Activated T-helper 17 cell treated with anti-CD3 and anti-CD28 coated beads, Interleukin-2, amount 50 U/mL, for 72 hours (primary cell): ENCODE results near the gene JAZF1. TPM values are rescaled to one million over a fixed set of nuclear protein-coding genes. Genes with fewer than 3 reads are reported as not detected.
"Not testable (repeated sequence)": the region's sequence is repeated elsewhere in the genome, so short reads cannot be mapped to it uniquely, and the experiment has no call there.

Source experiments
- ATAC-seq: fragments of 150-1000 bp; cut with Tn5 transposase; replicated peaks from 2 replicates; pipeline ENCODE4 v1.10.0; 2021; ENCODE audit warnings: mild to moderate bottlenecking, moderate library complexity
- H3K27ac Mint-ChIP-seq: one replicate; pipeline ENCODE4 v1.8.0; 2022; ENCODE audit warnings: mixed read lengths
- H3K27me3 Mint-ChIP-seq: one replicate; pipeline ENCODE4 v1.8.0; 2022; ENCODE audit warnings: mixed read lengths
- H3K36me3 Mint-ChIP-seq: one replicate; pipeline ENCODE4 v1.8.0; 2022; ENCODE audit warnings: low read depth, mild to moderate bottlenecking, mixed read lengths
- H3K4me1 Mint-ChIP-seq: one replicate; pipeline ENCODE4 v1.8.0; 2022; ENCODE audit warnings: mixed read lengths
- H3K4me3 Mint-ChIP-seq: one replicate; pipeline ENCODE4 v1.8.0; 2022; ENCODE audit warnings: mild to moderate bottlenecking, mixed read lengths
- H3K9me3 Mint-ChIP-seq: one replicate; pipeline ENCODE4 v1.8.0; 2022; ENCODE audit warnings: mixed read lengths
- total RNA-seq, 2 donors: library from RNA; stranded (reverse); gene quantifications; one replicate each; pipeline ENCODE4 v1.2.3, GENCODE V29; 2022

Gene JAZF1
- total RNA-seq, 2 donors from 2014 or later = 5.6 to 5.7 TPM

GRCh38 chr7:28018020-28018419 lies 162.6 kb downstream of the JAZF1 start:
- Mint-ChIP-seq H3K27ac (no peak overlapping the region), H3K36me3 (no peaks in the 10 kb centered on the region), H3K4me1 (peaks cover 3% of the 10 kb centered on the region), H3K9me3 (no peaks in the 10 kb centered on the region), H3K27me3 (no peaks in the 10 kb centered on the region), H3K4me3 (no peak overlapping the region)
- no peak for ATAC-seq

- Mint-ChIP-seq H3K4me1 (peaks cover 3% of the 10 kb centered on the region), H3K9me3 (no peaks in the 10 kb centered on the region), H3K4me3 (no peak overlapping the region), H3K27me3 (no peaks in the 10 kb centered on the region), H3K36me3 (no peaks in the 10 kb centered on the region), H3K27ac (no peak overlapping the region)
- ATAC-seq = no peak
These were observed 163.2 kb downstream of the JAZF1 start for GRCh38 chr7:28017372-28017771.

- Mint-ChIP-seq H3K4me3 (no peak overlapping the region), H3K27me3 (no peaks in the 10 kb centered on the region), H3K36me3 (no peaks in the 10 kb centered on the region), H3K27ac (no peak overlapping the region), H3K9me3 (no peaks in the 10 kb centered on the region), H3K4me1 (peaks cover 3% of the 10 kb centered on the region)
- no peak for ATAC-seq
These were observed 164.3 kb downstream of the JAZF1 start for GRCh38 chr7:28016297-28016696.

- Mint-ChIP-seq H3K9me3 (no peaks in the 10 kb centered on the region), H3K27ac (no peak overlapping the region), H3K4me1 (peaks cover 4% of the 10 kb centered on the region), H3K4me3 (no peak overlapping the region), H3K36me3 (no peaks in the 10 kb centered on the region), H3K27me3 (no peaks in the 10 kb centered on the region)
- ATAC-seq = no peak
These were observed 165.4 kb downstream of the JAZF1 start for GRCh38 chr7:28015169-28015568.

- not testable (repeated sequence) for H3K9me3 Mint-ChIP-seq, H3K4me3 Mint-ChIP-seq, H3K4me1 Mint-ChIP-seq, H3K27me3 Mint-ChIP-seq, H3K36me3 Mint-ChIP-seq, ATAC-seq, H3K27ac Mint-ChIP-seq
These were observed 166.3 kb downstream of the JAZF1 start for GRCh38 chr7:28014340-28014739.

GRCh38 chr7:28013441-28013840 lies 167.2 kb downstream of the JAZF1 start:
- peak; percentile 28 for ATAC-seq

GRCh38 chr7:28013019-28013418 lies 167.6 kb downstream of the JAZF1 start:
- no peak for ATAC-seq
- Mint-ChIP-seq H3K27ac (no peak overlapping the region), H3K9me3 (no peaks in the 10 kb centered on the region), H3K4me3 (no peak overlapping the region), H3K27me3 (no peaks in the 10 kb centered on the region), H3K4me1 (peaks cover 9% of the 10 kb centered on the region), H3K36me3 (no peaks in the 10 kb centered on the region)

More at GRCh38 chr7:28013441-28013840, 167.2 kb downstream of the JAZF1 start:
- Mint-ChIP-seq H3K36me3 (no peaks in the 10 kb centered on the region), H3K4me1 (peaks cover 9% of the 10 kb centered on the region), H3K4me3 (no peak overlapping the region), H3K27ac (no peak overlapping the region), H3K27me3 (no peaks in the 10 kb centered on the region), H3K9me3 (no peaks in the 10 kb centered on the region)

- Mint-ChIP-seq H3K4me3 (no peak overlapping the region), H3K4me1 (peaks cover 6% of the 10 kb centered on the region), H3K36me3 (peaks cover 10% of the 10 kb centered on the region), H3K9me3 (no peaks in the 10 kb centered on the region), H3K27ac (no peak overlapping the region), H3K27me3 (no peaks in the 10 kb centered on the region)
- ATAC-seq = no peak
These were observed 171.7 kb downstream of the JAZF1 start for GRCh38 chr7:28008911-28009310.

- Mint-ChIP-seq H3K36me3 (peaks cover 10% of the 10 kb centered on the region), H3K9me3 (no peaks in the 10 kb centered on the region), H3K27me3 (no peaks in the 10 kb centered on the region), H3K4me1 (peaks cover 6% of the 10 kb centered on the region), H3K4me3 (no peak overlapping the region), H3K27ac (no peak overlapping the region)
- ATAC-seq = no peak
These were observed 172.4 kb downstream of the JAZF1 start for GRCh38 chr7:28008171-28008570.

- H3K4me3 Mint-ChIP-seq = no peak overlapping the region
These were observed 174.1 kb downstream of the JAZF1 start for GRCh38 chr7:28006491-28006890.

GRCh38 chr7:28005847-28006231 lies 174.8 kb downstream of the JAZF1 start:
- H3K9me3 Mint-ChIP-seq = no peaks in the 10 kb centered on the region
- no peak overlapping the region for H3K4me3 Mint-ChIP-seq
- peaks cover 6% of the 10 kb centered on the region for H3K4me1 Mint-ChIP-seq
- H3K36me3 Mint-ChIP-seq = peaks cover 10% of the 10 kb centered on the region
- no peak overlapping the region for H3K27ac Mint-ChIP-seq
- H3K27me3 Mint-ChIP-seq = no peaks in the 10 kb centered on the region
- no peak for ATAC-seq

More at GRCh38 chr7:28006491-28006890, 174.1 kb downstream of the JAZF1 start:
- Mint-ChIP-seq H3K27me3 (no peaks in the 10 kb centered on the region), H3K27ac (no peak overlapping the region), H3K4me1 (peaks cover 6% of the 10 kb centered on the region), H3K36me3 (peaks cover 10% of the 10 kb centered on the region), H3K9me3 (no peaks in the 10 kb centered on the region)
- no peak for ATAC-seq

GRCh38 chr7:28005075-28005846 lies 175.3 kb downstream of the JAZF1 start:
- Mint-ChIP-seq H3K9me3 (no peaks in the 10 kb centered on the region), H3K27me3 (no peaks in the 10 kb centered on the region), H3K4me1 (peaks cover 6% of the 10 kb centered on the region), H3K4me3 (no peak overlapping the region), H3K36me3 (peaks cover 10% of the 10 kb centered on the region), H3K27ac (no peak overlapping the region)
- no peak for ATAC-seq

- Mint-ChIP-seq H3K4me3 (no peak overlapping the region), H3K27me3 (no peaks in the 10 kb centered on the region), H3K36me3 (peaks cover 10% of the 10 kb centered on the region), H3K9me3 (no peaks in the 10 kb centered on the region), H3K27ac (no peak overlapping the region), H3K4me1 (no peaks in the 10 kb centered on the region)
- no peak for ATAC-seq
These were observed 177.2 kb downstream of the JAZF1 start for GRCh38 chr7:28003408-28003807.

GRCh38 chr7:28002638-28003037 lies 178.0 kb downstream of the JAZF1 start:
- Mint-ChIP-seq H3K4me3 (no peak overlapping the region), H3K27ac (no peak overlapping the region), H3K4me1 (no peaks in the 10 kb centered on the region), H3K27me3 (no peaks in the 10 kb centered on the region), H3K9me3 (no peaks in the 10 kb centered on the region), H3K36me3 (peaks cover 10% of the 10 kb centered on the region)
- ATAC-seq = no peak

GRCh38 chr7:28001896-28002295 lies 178.7 kb downstream of the JAZF1 start:
- Mint-ChIP-seq H3K27me3 (no peaks in the 10 kb centered on the region), H3K36me3 (peaks cover 10% of the 10 kb centered on the region), H3K27ac (no peak overlapping the region), H3K4me3 (no peak overlapping the region), H3K9me3 (no peaks in the 10 kb centered on the region), H3K4me1 (no peaks in the 10 kb centered on the region)
- ATAC-seq = no peak
